HEK293 (cell line): ENCODE measurements around the gene ZDHHC11.
"Not testable (repeated sequence)": the region's sequence is repeated elsewhere in the genome, so short reads cannot be mapped to it uniquely, and the experiment has no call there.

Source experiments
- CTCF ChIP-seq: fragments of 450-650 bp; formaldehyde crosslinking; IDR thresholded peaks from 2 replicates; pipeline ENCODE4 v1.5.1; 2016; ENCODE audit warnings: missing biosample characterization, missing genetic modification characterization
- MZF1 ChIP-seq: fragments of 450-650 bp; formaldehyde crosslinking; IDR thresholded peaks from 2 replicates; pipeline ENCODE4 v1.5.1; 2017; ENCODE audit warnings: missing biosample characterization, missing genetic modification characterization, borderline replicate concordance
- PBX3 ChIP-seq: sonication (generic); formaldehyde crosslinking; IDR thresholded peaks from 2 replicates; pipeline ENCODE4 v1.8.1; 2022; ENCODE audit warnings: mild to moderate bottlenecking, moderate library complexity, missing genetic modification reagents
- YY1 ChIP-seq: fragments of 450-650 bp; formaldehyde crosslinking; IDR thresholded peaks from 2 replicates; pipeline ENCODE4 v1.5.1; 2018; ENCODE audit warnings: missing biosample characterization, missing genetic modification characterization
- ZNF274 ChIP-seq, 2 experiments: fragments of 200-500 bp in 1 of 2; fragments of 450-650 bp in 1 of 2; sonication (Bioruptor generic) in 1 of 2; formaldehyde crosslinking in 1 of 2; IDR thresholded peaks; 2 replicates each; pipeline versions ENCODE4 v1.5.1 to v1.6.1; 2014 to 2016; ENCODE audit warnings: borderline replicate concordance in 1 of 2, inconsistent platforms in 1 of 2, low read length in 1 of 2, missing biosample characterization in 1 of 2, missing genetic modification characterization in 1 of 2
- ZNF292 ChIP-seq: fragments of 450-650 bp; formaldehyde crosslinking; IDR thresholded peaks from 2 replicates; pipeline ENCODE4 v1.5.1; 2016; ENCODE audit warnings: low read depth, missing biosample characterization, missing genetic modification characterization, borderline replicate concordance
- ZNF302 ChIP-seq: fragments of 450-650 bp; formaldehyde crosslinking; IDR thresholded peaks from 2 replicates; pipeline ENCODE4 v1.5.1; 2016; ENCODE audit warnings: missing biosample characterization, missing genetic modification characterization, low read depth
- ZNF366 ChIP-seq: fragments of 450-650 bp; formaldehyde crosslinking; conservative IDR thresholded peaks from 2 replicates; pipeline ENCODE4 v1.5.1; 2016; ENCODE audit warnings: missing biosample characterization, missing genetic modification characterization
- ZNF433 ChIP-seq: fragments of 450-650 bp; formaldehyde crosslinking; IDR thresholded peaks from 2 replicates; pipeline ENCODE4 v1.5.1; 2016; ENCODE audit warnings: missing biosample characterization, missing genetic modification characterization, low read depth
- TF ChIP-seq, protein P1 (sequence below): fragments of 450-650 bp; formaldehyde crosslinking; IDR thresholded peaks from 2 replicates; pipeline ENCODE4 v1.5.1; 2016; ENCODE audit warnings: missing biosample characterization, missing genetic modification characterization

GRCh38 chr5:838431-838851 lies 12.3 kb downstream of the ZDHHC11 start:
- TF ChIP-seq MZF1; PBX3; CTCF (tag by site-specific recombination); ZNF302 (tag by site-specific recombination); YY1 (tag by site-specific recombination); ZNF274 (IDR thresholded peaks at IDR 0.05; ENCODE audit: low read length); ZNF274 (tag by site-specific recombination; IDR thresholded peaks at IDR 0.05; ENCODE audit: borderline replicate concordance); ZNF433 (tag by site-specific recombination); ZNF292; ZNF366 (tag by site-specific recombination): not testable (repeated sequence)
- TF ChIP-seq, protein P1, sequence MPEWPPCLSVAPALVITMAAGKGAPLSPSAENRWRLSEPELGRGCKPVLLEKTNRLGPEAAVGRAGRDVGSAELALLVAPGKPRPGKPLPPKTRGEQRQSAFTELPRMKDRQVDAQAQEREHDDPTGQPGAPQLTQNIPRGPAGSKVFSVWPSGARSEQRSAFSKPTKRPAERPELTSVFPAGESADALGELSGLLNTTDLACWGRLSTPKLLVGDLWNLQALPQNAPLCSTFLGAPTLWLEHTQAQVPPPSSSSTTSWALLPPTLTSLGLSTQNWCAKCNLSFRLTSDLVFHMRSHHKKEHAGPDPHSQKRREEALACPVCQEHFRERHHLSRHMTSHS (tag by site-specific recombination) = not testable (repeated sequence)
